Activated CD4-positive, alpha-beta T cell treated with anti-CD3 and anti-CD28 coated beads, Interleukin-10, Interleukin-2, amounts not matched to agents 100 ng/mL and 50 ng/mL, durations not matched to agents 16 hours and 8 hours (primary cell): ENCODE data around the gene PLXDC2.

ENCODE experiments used
- DNase-seq: peaks from one replicate; pipeline ENCODE4 v3.0.0-alpha.2; 2020

Gene PLXDC2

GRCh38 chr10:20233423-20233822, 417.2 kb downstream of the PLXDC2 start:
- no peak for DNase-seq

DNA sequence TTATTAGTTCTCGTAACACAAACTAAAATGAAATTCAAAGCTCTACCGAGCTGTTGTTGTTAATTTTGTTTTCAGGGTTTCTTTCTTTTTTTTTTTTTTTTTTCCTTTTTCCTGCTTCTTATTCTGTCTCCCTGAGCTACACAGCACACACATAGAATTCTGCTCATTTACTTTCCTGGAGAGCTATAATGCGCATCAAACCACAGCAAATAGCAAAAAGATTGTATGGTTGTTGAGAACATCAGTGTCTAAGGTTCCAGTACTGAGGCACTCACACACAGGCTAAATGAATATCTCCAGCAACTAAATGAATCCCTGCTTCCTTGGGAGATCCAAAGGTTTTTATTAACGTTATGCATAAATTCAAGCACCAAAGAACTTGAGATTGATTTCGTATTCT, 418.3 kb downstream of the PLXDC2 start:
- DNase-seq, result no peak

DNA sequence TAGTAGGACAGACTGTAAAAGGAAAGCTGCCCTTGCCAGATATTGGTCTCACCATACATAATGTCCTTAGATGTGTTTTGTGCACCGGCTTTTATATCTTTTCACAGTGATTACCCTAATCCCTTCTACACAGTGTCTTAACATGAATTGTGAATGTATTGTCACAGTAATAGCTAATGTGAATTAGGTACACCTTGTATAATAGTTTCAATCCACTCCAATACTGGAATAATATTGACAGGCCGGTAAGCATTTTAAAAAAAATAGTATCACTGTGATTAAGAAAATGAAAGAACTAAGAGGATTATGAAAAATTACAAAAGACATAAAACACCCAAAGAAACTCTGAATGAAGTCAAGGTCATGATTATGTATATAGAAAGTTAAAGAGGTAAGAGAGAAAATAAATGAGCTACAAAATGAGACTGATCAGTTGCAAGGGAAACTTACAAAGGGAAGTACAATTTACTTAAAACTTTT, 420.9 kb downstream of the PLXDC2 start:
- no peak for DNase-seq

- DNase-seq, result no peak
Measured at GRCh38 chr10:20237586-20237985, 421.4 kb downstream of the PLXDC2 start.

DNA sequence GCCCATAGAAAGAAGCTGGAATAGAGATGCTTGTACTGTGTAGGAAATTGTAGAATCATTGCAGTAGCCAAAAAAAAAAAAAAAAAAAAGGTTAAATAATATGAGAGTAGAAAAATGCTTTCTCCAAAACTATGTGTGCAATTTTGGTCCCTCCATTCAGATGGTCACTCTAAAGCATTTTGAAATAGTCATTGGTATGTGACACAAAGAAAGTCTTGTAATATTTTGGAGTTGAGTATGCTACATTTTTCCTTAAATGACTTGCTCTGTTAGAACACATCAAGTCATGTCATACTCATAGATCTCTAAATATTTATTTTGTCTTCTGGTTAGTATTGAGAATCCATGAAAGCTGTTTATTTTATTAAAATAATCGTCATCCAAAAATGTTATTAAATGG, 424.4 kb downstream of the PLXDC2 start:
- no peak for DNase-seq

DNA sequence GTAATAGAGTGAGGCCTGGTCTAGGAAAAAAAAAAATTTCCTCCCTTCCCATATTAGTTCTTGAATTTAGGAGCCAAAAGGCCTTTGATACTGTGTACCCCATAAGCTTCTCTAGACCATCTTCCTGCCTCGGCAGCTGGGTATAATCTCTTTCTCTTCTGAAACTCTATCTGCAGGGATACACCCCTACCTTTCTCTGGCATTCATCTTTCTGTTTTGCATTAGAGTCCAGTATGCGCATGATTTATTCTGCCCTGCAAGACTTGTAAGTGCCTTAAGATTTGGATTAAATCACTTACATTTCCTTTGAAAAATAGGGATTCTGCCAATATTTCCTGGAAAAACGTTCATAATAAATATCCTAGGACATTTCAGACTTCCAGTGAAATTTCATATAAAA, 431.2 kb downstream of the PLXDC2 start:
- DNase-seq, result no peak

DNA sequence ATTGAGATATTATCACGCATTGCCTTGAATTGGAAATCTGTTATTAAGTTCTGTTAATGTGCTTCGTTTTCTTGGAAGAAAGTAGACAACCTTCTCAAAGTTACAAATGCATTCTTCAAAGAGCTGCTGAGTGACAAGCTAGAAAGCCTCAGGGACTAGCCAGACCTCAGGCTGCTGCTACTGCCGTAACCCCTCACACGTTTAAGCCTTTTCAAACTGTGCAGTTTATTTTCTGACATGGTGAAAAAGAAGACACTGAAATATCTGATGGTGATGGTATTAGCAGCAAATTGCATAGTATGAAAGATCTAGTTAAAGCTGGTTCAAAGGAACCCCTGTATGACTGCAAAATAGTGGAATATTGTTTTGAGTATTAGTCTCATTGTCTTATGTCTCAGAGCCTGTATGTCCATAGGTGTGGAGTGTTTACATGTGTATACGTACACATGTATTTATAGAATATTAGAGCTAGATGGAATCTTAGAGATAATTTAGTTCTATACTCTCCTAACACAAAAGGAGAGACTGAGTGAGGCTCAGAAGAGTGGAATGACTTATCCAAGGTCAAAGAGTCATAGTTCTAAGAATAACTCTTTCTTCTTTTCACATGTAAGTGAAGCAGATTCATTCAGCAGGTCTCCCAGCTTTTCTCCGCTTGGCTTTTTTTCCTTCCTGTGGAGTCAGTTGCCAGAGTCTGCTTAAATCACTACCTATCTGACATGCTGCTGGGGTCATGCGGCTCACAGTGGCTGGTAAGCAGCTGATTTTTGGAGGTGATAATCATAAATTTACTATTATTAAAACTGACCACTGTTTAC, 431.9 kb downstream of the PLXDC2 start:
- DNase-seq, result no peak

GRCh38 chr10:20254078-20254477, 437.8 kb downstream of the PLXDC2 start:
- no peak for DNase-seq

DNA sequence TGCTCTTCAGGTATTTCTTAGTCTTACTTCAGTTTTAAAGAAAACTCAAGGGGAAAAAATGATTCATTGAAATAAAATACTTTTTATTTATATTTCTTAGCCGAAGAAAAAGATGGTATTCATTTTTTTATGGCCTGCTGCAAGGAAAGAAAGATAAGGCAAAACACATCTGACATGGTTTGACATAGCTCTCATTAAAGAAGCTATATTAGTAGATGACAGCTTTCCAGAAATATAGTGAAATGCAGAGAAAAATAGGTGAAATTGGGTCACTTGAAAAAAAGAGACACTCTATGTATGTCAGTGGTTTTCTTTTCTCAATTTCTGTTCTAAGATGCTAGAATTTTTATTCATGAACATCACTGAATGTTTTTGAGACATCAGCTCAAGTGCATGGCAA, 438.3 kb downstream of the PLXDC2 start:
- no peak for DNase-seq

GRCh38 chr10:20256969-20257368, 440.7 kb downstream of the PLXDC2 start:
- DNase-seq, result no peak

- DNase-seq, result no peak
Measured at GRCh38 chr10:20257422-20257821, 441.2 kb downstream of the PLXDC2 start.

- DNase-seq, result no peak
Measured at GRCh38 chr10:20265146-20265545, 448.9 kb downstream of the PLXDC2 start.

DNA sequence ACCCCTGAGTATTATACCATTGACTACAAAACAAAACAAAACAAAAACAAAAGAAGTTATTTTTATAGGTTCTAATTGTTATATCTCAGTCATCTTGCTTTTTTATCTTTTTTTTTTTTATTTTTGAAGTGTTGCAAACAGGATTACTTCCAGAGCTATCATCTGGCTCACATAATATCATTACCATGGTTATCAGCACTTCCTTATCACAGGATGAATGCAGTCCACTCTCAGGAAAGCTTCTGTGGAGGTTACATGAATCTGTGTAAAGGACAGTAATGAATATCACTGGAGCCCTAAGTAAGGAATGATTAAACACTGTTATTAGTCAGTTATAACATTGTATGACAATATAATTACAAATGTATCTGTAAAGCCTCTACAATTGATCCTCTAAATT, 451.5 kb downstream of the PLXDC2 start:
- no peak for DNase-seq

DNA sequence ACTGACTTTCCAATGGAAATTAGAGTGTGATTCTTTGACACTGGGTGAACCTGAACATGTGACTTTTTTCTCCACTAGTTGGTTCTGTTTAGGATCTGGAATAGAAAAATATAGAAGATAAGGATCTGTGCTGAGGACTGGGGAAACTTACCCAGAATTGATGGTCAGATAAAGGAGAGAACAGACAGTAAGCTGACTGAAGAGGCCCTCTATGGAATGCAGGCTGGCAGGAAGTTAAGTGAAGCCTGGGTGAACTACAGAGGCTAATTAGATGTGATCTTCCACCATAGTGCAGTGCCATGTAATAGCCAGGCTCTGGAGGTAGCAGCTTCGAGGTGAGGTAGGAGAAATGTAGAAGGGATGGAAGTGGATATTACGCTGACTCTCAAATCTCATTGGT, 455.3 kb downstream of the PLXDC2 start:
- no peak for DNase-seq

DNA sequence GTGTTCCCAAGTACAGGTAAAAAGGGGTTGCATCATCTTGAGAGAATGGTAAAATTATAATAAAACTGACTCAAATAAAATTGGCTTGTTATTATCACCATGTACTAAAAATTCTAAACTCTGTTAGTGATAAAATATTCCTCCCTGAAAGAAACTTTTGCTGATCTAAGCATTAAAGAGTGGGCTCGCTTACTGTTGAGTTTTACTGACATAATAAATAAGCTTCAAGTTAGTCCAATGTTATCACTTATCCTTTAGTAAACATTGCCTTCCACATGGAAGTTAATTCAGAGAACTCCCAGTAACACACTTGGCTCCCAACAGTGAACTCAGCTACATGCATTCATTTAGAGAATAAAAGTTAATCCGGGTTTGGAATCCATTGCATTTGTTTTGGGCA, 456.4 kb downstream of the PLXDC2 start:
- DNase-seq, result no peak

DNA sequence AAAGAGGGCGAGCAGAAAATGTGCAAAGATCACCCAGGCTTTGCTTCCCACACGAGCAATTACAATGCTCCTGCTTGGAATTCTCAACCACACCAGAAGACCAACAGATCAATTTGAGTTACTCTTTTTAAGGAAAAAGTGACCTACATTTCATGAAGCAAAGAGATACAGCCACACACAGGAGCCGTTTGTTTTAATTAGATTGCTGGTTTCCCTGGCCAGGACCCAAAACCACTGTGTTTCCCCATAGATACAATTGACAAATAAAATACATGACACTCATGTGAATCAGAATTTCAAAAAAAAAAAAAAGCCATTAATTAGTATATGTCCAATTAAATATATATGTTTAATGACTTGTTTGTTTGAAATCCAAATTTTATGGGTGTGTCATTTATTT, 458.3 kb downstream of the PLXDC2 start:
- no peak for DNase-seq

- no peak for DNase-seq
Measured at GRCh38 chr10:20276127-20276979, 460.1 kb downstream of the PLXDC2 start.

DNA sequence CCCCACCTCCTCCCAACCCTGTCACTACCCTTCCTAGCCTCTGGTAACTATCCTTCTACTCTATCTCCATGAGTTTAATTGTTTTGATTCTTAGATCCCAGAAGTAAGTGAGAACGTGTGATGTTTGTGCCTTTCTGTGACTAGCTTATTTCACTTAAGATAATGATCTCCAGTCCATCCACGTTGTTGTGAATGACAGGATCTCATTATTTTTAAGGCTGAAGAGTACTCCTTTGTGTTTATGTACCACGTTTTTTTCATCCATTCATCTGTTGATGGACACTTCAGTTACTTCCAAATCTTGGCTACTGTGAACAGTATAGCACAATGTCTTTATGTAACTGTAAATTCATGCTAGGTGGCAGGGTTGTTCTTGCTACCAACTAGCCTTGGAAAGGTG, 461.6 kb downstream of the PLXDC2 start:
- no peak for DNase-seq

DNA sequence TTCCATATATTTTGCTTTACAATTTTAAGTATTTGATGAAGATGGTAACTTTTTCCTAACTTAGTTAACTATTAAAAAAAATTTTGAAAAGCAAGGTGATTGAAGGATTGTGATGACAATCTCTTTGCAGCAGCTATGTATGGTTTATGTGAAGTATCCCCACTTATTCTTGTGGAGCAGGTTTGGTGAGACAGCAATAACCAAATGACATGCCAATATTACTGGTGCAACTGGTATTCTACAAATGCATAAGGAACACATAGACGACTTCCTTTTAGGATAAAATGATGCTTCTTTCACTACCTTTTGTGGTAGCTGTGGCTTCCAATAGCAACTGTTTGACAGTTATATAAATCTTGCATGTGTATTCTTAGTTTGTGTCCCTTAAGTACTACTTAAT, 465.3 kb downstream of the PLXDC2 start:
- DNase-seq, result no peak

- DNase-seq, result no peak
Measured at GRCh38 chr10:20287586-20287985, 471.4 kb downstream of the PLXDC2 start.

DNA sequence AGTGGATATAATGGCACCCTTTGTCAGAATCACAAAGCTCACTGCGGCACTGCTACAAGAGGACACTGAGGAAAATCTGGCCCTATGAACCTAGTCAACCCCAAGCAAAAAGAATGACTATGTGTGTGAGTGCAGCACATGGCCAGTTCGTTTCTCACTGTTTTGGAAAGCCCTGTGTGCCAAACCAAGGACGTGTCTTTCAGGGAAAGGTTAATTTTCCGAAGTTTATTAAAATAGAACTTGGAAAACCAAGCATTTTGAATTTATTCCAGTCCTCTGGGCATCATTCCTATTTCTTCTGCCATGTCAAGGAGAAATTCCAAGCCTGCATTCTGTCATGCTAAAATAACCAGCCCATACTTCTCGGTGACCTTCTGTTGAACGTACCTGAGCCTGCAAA, 471.8 kb downstream of the PLXDC2 start:
- DNase-seq, result no peak

DNA sequence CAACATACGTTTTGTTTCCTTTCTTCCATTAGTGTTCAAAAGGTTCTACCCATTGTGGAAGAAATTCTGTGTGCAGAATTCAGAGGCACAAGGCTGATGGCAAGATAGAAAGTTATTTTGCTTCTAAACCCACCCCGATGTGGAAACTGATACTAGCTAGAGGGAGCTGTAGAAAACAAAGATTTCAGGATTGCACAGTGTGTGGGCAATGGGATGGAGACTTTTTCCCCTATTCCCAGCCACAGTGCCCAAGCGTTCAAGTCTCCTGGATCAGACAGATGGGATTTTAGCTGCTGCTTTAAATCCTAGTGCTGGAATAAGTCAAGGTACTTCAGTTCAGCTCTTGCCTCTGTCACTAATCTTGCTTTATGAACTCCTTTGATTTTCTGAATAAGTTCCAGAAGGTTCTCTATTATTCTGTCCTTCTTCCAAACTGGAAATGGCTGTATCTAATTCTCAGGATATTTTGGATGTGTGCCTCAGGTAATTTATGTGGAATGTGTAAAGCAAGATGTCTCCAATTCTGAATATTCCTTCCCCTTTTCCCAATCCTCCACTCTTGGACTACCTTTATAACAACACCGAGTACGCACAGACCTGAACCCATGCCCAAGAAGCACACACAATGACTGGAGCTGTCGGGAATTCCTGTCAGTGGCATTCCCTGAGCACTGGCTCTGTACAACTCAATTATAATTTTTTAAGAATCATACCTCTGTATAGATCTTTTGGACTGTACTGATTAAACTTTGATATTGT, 473.0 kb downstream of the PLXDC2 start:
- no peak for DNase-seq

- DNase-seq, result no peak
Measured at GRCh38 chr10:20298417-20298816, 482.2 kb downstream of the PLXDC2 start.
